Amniotic epithelial cell (primary cell): Measurements from ENCODE around the gene ONECUT1.
"Not testable (repeated sequence)": the region's sequence is repeated elsewhere in the genome, so short reads cannot be mapped to it uniquely, and the experiment has no call there.

ENCODE experiments used
- DNase-seq: peaks from one replicate; pipeline ENCODE4 v3.0.0-alpha.2; 2010; ENCODE audit warnings: low read depth

The ONECUT1 gene

GRCh38 chr15:52790169-52790708 is at the start of gene ONECUT1:
ONECUT1 (minus strand) TSS chr15:52790336; CDS start chr15:52789884, 452 bp downstream.
- DNase-seq: peak; percentile 15

GRCh38 chr15:52834379-52834778 is 44.2 kb upstream of the ONECUT1 start:
- DNase-seq: no peak

- not testable (repeated sequence) for DNase-seq
These were observed 34.2 kb upstream of the ONECUT1 start for GRCh38 chr15:52824169-52824942.

- no peak for DNase-seq
These were observed 32.3 kb upstream of the ONECUT1 start for GRCh38 chr15:52822475-52822874.

GRCh38 chr15:52819253-52819652 is 29.1 kb upstream of the ONECUT1 start:
- DNase-seq: no peak

- not testable (repeated sequence) for DNase-seq
These were observed 25.8 kb upstream of the ONECUT1 start for GRCh38 chr15:52815899-52816298.

- DNase-seq: no peak
These were observed 18.9 kb upstream of the ONECUT1 start for GRCh38 chr15:52808996-52809395.

GRCh38 chr15:52808441-52808840 is 18.3 kb upstream of the ONECUT1 start:
- DNase-seq: no peak

- DNase-seq: no peak
These were observed 16.1 kb upstream of the ONECUT1 start for GRCh38 chr15:52806284-52806655.

GRCh38 chr15:52805351-52806283 is 15.5 kb upstream of the ONECUT1 start:
- DNase-seq: no peak

GRCh38 chr15:52804526-52805081 is 14.5 kb upstream of the ONECUT1 start:
- DNase-seq: no peak

- no peak for DNase-seq
These were observed 13.6 kb upstream of the ONECUT1 start for GRCh38 chr15:52803467-52804306.

GRCh38 chr15:52803108-52803466 is 13.0 kb upstream of the ONECUT1 start:
- no peak for DNase-seq

GRCh38 chr15:52802110-52802509 is 12.0 kb upstream of the ONECUT1 start:
- no peak for DNase-seq

GRCh38 chr15:52801748-52802085 is 11.6 kb upstream of the ONECUT1 start:
- no peak for DNase-seq

GRCh38 chr15:52800828-52801747 is 11.0 kb upstream of the ONECUT1 start:
- no peak for DNase-seq

- no peak for DNase-seq
These were observed 9.1 kb upstream of the ONECUT1 start for GRCh38 chr15:52799145-52799811.

- DNase-seq: no peak
These were observed 8.5 kb upstream of the ONECUT1 start for GRCh38 chr15:52798529-52799101.

GRCh38 chr15:52797625-52798501 is 7.7 kb upstream of the ONECUT1 start:
- DNase-seq: no peak
